HCEC 1CT (cell line): ENCODE results near the gene PI4KB.
A peak's percentile ranks its signal among the peaks of the same experiment; 100 is the strongest.
"Not testable (repeated sequence)": the region's sequence is repeated elsewhere in the genome, so short reads cannot be mapped to it uniquely, and the experiment has no call there.

ENCODE experiments used
- DNase-seq: peaks from one replicate; pipeline ENCODE4 v3.0.0-alpha.2; 2017

PI4KB gene

GRCh38 chr1:151275341-151275740 lies 51.9 kb downstream of the PI4KB start:
- DNase-seq: not testable (repeated sequence)

- DNase-seq: no peak
These were observed 53.2 kb downstream of the PI4KB start for GRCh38 chr1:151273924-151274466.

GRCh38 chr1:151267760-151268159 lies 59.5 kb downstream of the PI4KB start:
- no peak for DNase-seq

- no peak for DNase-seq
These were observed 60.4 kb downstream of the PI4KB start for GRCh38 chr1:151266821-151267220.

- DNase-seq: no peak
These were observed 60.9 kb downstream of the PI4KB start for GRCh38 chr1:151266315-151266714.

- no peak for DNase-seq
These were observed 61.6 kb downstream of the PI4KB start for GRCh38 chr1:151265446-151266236.

- DNase-seq: no peak
These were observed 67.9 kb downstream of the PI4KB start for GRCh38 chr1:151259351-151259750.

- DNase-seq: no peak
These were observed 71.8 kb downstream of the PI4KB start for GRCh38 chr1:151255381-151255780.

GRCh38 chr1:151254217-151255213 lies 72.7 kb downstream of the PI4KB start, which contains the start of gene PSMD4:
Gene PSMD4 (plus strand): TSS chr1:151254734. CDS start chr1:151254783, 49 bp downstream.
- DNase-seq: peak; percentile 95

- peak; percentile 84 for DNase-seq
These were observed 75.4 kb downstream of the PI4KB start for GRCh38 chr1:151251656-151252470.

GRCh38 chr1:151246786-151247185 lies 80.4 kb downstream of the PI4KB start:
- no peak for DNase-seq

GRCh38 chr1:151243683-151244216 lies 83.5 kb downstream of the PI4KB start:
- no peak for DNase-seq

- DNase-seq: no peak
These were observed 84.8 kb downstream of the PI4KB start for GRCh38 chr1:151242442-151242841.
